Ishikawa (cell line): Measurements from ENCODE around the gene ARID1B.

Experiments used
- CEBPB ChIP-seq: IDR thresholded peaks from 2 replicates; pipeline ENCODE4 v1.6.1; 2012
- EP300 ChIP-seq: IDR thresholded peaks from 2 replicates; pipeline ENCODE4 v1.6.1; 2012; ENCODE audit warnings: borderline replicate concordance
- RAD21 ChIP-seq: IDR thresholded peaks from 2 replicates; pipeline ENCODE4 v1.6.1; 2012; ENCODE audit warnings: low read depth
- YY1 ChIP-seq: IDR thresholded peaks from 2 replicates; pipeline ENCODE4 v1.6.1; 2012; ENCODE audit warnings: low read depth
- ZBTB7A ChIP-seq: IDR thresholded peaks from 2 replicates; pipeline ENCODE4 v1.6.1; 2012; ENCODE audit warnings: low read depth
- TF ChIP-seq, protein P1 (sequence below): IDR thresholded peaks from 2 replicates; pipeline ENCODE4 v1.6.1; 2012; ENCODE audit warnings: low read depth, mild to moderate bottlenecking
- TF ChIP-seq, protein P2 (sequence below): IDR thresholded peaks from 2 replicates; pipeline ENCODE4 v1.6.1; 2012
- TF ChIP-seq, protein P3 (sequence below): IDR thresholded peaks from 2 replicates; pipeline ENCODE4 v1.6.1; 2012

DNA sequence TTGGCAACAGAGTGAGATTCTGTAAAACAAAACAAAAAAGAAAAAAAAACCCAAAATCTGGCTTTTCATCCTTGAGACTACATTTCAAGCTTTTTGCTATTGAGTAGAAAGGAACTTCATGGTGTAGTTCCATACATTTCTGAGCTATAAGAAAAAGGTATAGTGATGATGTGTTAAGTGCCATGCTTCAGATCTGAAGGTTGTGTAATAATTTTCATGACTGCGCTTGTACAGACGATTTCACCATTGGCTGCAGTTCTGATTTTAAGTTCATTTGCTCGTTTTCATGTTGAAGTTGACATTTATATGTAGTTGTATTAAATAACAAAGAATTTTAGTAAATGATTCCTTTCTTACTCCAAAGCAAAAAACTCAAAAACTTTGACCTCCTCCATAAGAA is 247.6 kb downstream of the ARID1B start:
- TF ChIP-seq YY1 (no peak), CEBPB (no peak), ZBTB7A (no peak), EP300 (no peak), RAD21 (no peak)
- TF ChIP-seq, protein P1, sequence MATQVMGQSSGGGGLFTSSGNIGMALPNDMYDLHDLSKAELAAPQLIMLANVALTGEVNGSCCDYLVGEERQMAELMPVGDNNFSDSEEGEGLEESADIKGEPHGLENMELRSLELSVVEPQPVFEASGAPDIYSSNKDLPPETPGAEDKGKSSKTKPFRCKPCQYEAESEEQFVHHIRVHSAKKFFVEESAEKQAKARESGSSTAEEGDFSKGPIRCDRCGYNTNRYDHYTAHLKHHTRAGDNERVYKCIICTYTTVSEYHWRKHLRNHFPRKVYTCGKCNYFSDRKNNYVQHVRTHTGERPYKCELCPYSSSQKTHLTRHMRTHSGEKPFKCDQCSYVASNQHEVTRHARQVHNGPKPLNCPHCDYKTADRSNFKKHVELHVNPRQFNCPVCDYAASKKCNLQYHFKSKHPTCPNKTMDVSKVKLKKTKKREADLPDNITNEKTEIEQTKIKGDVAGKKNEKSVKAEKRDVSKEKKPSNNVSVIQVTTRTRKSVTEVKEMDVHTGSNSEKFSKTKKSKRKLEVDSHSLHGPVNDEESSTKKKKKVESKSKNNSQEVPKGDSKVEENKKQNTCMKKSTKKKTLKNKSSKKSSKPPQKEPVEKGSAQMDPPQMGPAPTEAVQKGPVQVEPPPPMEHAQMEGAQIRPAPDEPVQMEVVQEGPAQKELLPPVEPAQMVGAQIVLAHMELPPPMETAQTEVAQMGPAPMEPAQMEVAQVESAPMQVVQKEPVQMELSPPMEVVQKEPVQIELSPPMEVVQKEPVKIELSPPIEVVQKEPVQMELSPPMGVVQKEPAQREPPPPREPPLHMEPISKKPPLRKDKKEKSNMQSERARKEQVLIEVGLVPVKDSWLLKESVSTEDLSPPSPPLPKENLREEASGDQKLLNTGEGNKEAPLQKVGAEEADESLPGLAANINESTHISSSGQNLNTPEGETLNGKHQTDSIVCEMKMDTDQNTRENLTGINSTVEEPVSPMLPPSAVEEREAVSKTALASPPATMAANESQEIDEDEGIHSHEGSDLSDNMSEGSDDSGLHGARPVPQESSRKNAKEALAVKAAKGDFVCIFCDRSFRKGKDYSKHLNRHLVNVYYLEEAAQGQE = no peak
- TF ChIP-seq, protein P2, sequence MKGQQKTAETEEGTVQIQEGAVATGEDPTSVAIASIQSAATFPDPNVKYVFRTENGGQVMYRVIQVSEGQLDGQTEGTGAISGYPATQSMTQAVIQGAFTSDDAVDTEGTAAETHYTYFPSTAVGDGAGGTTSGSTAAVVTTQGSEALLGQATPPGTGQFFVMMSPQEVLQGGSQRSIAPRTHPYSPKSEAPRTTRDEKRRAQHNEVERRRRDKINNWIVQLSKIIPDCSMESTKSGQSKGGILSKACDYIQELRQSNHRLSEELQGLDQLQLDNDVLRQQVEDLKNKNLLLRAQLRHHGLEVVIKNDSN = no peak
- TF ChIP-seq, protein P3, sequence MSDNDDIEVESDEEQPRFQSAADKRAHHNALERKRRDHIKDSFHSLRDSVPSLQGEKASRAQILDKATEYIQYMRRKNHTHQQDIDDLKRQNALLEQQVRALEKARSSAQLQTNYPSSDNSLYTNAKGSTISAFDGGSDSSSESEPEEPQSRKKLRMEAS = no peak
